A549 treated with AZD9567 at 1 μM for 4 hours (cell line): ENCODE results near the gene SPRR1A. TPM values are rescaled to one million over a fixed set of nuclear protein-coding genes. Genes with fewer than 3 reads are reported as not detected.

Experiments
- total RNA-seq: library from RNA; stranded (reverse); fragments of 200-300 nt; extraction: Qiagen RNA extraction; gene quantifications from 5 replicates; pipeline ENCODE4 v1.2.3, GENCODE V29; 2022; ENCODE audit not compliant: insufficient read depth

The SPRR1A gene
- total RNA-seq = not detected in 5 replicates

GRCh38 chr1:152983743-152984142, at the start of gene SPRR1A:
SPRR1A (plus strand) TSS chr1:152984081; CDS start chr1:152985231, 1,150 bp downstream.

GRCh38 chr1:152946651-152947256, 37.1 kb upstream of the SPRR1A start, which contains the start of gene SPRR5:
SPRR5 (plus strand) TSS chr1:152947206; CDS start chr1:152948555, 1,349 bp downstream.

GRCh38 chr1:152970495-152970894, 13.4 kb upstream of the SPRR1A start, which contains the start of gene SPRR4:
SPRR4 (plus strand) TSS chr1:152970648; CDS start chr1:152971891, 1,243 bp downstream.

GRCh38 chr1:153001382-153001781, 17.5 kb downstream of the SPRR1A start, which contains the start of gene SPRR3:
SPRR3 (plus strand) TSS chr1:153001749; CDS start chr1:153003021, 1,272 bp downstream.

GRCh38 chr1:153030895-153031294, 47.0 kb downstream of the SPRR1A start, which contains the start of gene SPRR1B:
SPRR1B (plus strand) TSS chr1:153031203; CDS start chr1:153032346, 1,143 bp downstream.

Other genes starting within 250 kb of the SPRR1A start
- not detected in 5 replicates for gene KPRP, start 226.1 kb upstream of the SPRR1A start, total RNA-seq
- not detected in 5 replicates for gene LCE1F, start 208.9 kb upstream of the SPRR1A start, total RNA-seq
- 0.07 TPM in 1 of 5 replicates, not detected in the others for gene LCE1E, start 197.8 kb upstream of the SPRR1A start, total RNA-seq
- not detected in 5 replicates for gene LCE1D, start 187.4 kb upstream of the SPRR1A start, total RNA-seq
- not detected in 5 replicates for gene LCE1C, start 177.4 kb upstream of the SPRR1A start, total RNA-seq
- 0.09 TPM in 1 of 5 replicates, not detected in the others for gene LCE1B, start 172.1 kb upstream of the SPRR1A start, total RNA-seq
- not detected in 5 replicates for gene LCE1A, start 156.6 kb upstream of the SPRR1A start, total RNA-seq
- gene LCE6A, start 141.2 kb upstream of the SPRR1A start, total RNA-seq = not detected in 5 replicates
- gene LCE7A, start 124.1 kb upstream of the SPRR1A start, total RNA-seq = not detected in 5 replicates
- gene SMCP, start 105.8 kb upstream of the SPRR1A start, total RNA-seq = not detected in 5 replicates
- gene IVL, start 75.5 kb upstream of the SPRR1A start, total RNA-seq = 0.05 to 0.09 TPM (median 0.08 TPM) in 4 of 5 replicates, not detected in the other
- not detected in 5 replicates for gene SPRR5, start 36.9 kb upstream of the SPRR1A start, total RNA-seq
- not detected in 5 replicates for gene SPRR4, start 13.4 kb upstream of the SPRR1A start, total RNA-seq
- not detected in 5 replicates for gene SPRR3, start 17.7 kb downstream of the SPRR1A start, total RNA-seq
- gene SPRR1B, start 47.1 kb downstream of the SPRR1A start, total RNA-seq = not detected in 5 replicates
- not detected in 5 replicates for gene SPRR2D, start 57.0 kb downstream of the SPRR1A start, total RNA-seq
- not detected in 5 replicates for gene SPRR2A, start 73.4 kb downstream of the SPRR1A start, total RNA-seq
- gene SPRR2B, start 87.5 kb downstream of the SPRR1A start, total RNA-seq = not detected in 5 replicates
- not detected in 5 replicates for gene SPRR2E, start 110.4 kb downstream of the SPRR1A start, total RNA-seq
- gene SPRR2F, start 129.4 kb downstream of the SPRR1A start, total RNA-seq = not detected in 5 replicates
- not detected in 5 replicates for gene SPRR2G, start 166.8 kb downstream of the SPRR1A start, total RNA-seq
- gene LELP1, start 219.3 kb downstream of the SPRR1A start, total RNA-seq = not detected in 5 replicates
- 0.08 TPM in 1 of 5 replicates, not detected in the others for gene PRR9, start 233.5 kb downstream of the SPRR1A start, total RNA-seq